Effector CD8-positive, alpha-beta T cell (primary cell): Measurements from ENCODE around the gene KRTAP10-7.
"Not testable (repeated sequence)": the region's sequence is repeated elsewhere in the genome, so short reads cannot be mapped to it uniquely, and the experiment has no call there.

Experiments
- DNase-seq: peaks from one replicate; lab custom pipeline; 2025; lab: John Stamatoyannopoulos, UW

KRTAP10-7 gene

DNA sequence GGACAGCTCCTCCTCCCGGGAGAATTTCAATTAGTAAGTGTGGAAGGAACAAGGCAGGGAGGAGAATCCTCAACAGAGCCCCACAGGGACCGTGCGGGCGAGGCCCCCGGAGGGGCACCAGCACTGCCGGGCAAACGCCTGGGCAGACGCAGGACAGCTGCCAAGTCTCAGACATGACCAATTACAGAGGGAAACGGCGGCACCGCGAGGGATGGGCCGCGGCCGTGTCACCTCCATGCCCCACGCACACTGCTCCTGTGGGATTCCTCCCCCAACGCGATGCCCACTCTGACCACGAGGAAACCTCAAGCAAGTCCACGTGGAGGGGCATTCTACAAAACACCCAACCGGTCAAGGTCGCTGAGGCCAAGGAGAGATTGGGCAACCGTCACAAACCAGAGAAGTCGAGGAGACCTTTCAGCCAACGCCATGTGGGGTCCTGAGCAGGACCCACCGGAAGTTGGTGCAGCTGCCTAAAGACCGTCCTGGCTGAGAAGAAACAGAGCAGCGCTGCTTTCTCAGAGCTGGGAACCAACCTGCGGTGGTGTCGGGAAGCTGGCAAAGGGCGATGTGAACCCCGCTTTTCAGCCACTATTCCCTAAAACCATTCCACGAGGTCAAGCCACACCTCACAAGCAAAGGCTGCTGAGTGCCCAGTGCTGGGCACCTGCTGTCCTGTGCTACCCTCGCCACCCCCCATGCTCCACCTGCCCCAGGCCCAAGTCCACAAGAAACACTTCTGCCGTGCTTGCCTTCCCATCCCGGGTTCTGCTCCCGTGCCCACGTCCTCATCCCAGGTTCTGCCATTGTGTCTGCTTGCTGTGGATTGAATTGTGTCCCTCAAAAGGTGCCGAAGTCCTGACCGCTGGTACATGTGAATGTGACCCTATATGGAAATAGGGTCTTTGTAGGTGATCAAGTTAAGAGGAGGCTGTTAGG lies 28.3 kb upstream of the KRTAP10-7 start:
- no peak for DNase-seq

DNA sequence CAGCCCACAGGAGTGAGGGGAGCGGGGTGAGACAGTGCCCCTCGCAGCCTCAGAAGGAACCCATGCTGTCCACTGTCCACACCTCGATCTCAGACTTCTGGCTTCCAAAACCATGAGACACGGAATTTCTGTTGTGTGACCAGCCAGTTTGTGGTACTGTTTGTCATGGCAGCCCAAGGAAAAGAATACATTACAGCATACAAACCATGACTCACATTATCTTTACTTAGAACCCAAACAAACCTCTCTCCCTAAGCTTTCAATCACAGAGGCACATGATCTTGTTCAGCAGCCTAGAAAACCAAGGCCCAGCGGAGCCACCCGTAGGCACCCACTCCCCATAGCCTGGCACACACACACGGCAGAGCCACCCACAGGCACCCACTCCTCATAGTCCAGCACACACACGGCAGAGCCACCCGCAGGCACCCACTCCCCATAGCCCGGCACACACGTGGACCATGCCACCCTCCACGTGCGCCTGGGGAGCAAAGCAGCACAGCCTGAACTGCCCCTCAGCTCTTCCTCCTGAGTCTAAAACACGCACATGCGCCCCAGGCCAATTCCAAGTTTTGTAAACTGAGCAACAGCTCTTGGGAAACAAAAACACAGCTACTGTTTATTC lies 27.3 kb upstream of the KRTAP10-7 start:
- DNase-seq, result no peak

DNA sequence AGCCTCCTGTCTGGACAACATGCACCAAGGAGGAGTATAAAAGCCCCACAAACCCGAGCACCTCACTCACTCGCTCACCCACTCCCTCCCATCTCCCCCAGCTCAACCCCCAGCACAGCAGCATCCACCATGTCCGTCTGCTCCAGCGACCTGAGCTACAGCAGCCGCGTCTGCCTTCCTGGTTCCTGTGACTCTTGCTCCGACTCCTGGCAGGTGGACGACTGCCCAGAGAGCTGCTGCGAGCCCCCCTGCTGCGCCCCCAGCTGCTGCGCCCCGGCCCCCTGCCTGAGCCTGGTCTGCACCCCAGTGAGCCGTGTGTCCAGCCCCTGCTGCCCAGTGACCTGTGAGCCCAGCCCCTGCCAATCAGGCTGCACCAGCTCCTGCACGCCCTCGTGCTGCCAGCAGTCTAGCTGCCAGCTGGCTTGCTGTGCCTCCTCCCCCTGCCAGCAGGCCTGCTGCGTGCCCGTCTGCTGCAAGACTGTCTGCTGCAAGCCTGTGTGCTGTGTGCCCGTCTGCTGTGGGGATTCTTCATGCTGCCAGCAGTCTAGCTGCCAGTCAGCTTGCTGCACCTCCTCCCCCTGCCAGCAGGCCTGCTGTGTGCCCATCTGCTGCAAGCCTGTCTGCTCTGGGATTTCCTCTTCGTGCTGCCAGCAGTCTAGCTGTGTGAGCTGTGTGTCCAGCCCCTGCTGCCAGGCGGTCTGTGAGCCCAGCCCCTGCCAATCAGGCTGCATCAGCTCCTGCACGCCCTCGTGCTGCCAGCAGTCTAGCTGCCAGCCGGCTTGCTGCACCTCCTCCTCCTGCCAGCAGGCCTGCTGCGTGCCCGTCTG lies 26.6 kb upstream of the KRTAP10-7 start, which contains the start of gene KRTAP10-4:
KRTAP10-4 (plus strand) TSS at position 100 of the 827 bp plus-strand sequence; CDS start at position 130, 30 bp downstream.
- not testable (repeated sequence) for DNase-seq

DNA sequence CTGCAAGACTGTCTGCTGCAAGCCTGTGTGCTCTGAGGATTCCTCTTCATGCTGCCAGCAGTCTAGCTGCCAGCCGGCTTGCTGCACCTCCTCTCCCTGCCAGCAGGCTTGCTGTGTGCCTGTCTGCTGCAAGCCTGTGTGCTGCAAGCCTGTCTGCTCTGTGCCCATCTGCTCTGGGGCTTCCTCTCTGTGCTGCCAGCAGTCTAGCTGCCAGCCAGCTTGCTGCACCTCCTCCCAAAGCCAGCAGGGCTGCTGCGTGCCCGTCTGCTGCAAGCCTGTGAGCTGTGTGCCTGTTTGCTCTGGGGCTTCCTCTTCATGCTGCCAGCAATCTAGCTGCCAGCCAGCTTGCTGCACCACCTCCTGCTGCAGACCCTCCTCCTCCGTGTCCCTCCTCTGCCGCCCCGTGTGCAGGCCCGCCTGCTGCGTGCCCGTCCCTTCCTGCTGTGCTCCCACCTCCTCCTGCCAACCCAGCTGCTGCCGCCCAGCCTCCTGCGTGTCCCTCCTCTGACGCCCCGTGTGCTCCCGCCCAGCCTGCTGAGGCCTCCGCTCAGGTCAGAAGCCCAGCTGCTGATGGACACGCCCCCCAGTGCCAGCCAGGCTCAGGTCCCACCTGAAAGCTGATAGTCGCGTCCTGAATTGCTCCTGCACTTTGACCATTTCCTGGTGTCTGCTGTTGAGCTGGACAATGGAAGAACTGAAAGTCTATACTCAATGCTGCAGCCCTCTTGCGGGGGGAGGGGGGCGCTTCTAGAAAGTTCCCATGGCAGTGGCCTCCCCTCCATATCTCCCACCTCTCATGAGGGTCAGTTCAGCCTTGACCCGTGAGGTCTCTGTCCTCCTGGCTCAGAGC lies 25.7 kb upstream of the KRTAP10-7 start:
- DNase-seq, result no peak

DNA sequence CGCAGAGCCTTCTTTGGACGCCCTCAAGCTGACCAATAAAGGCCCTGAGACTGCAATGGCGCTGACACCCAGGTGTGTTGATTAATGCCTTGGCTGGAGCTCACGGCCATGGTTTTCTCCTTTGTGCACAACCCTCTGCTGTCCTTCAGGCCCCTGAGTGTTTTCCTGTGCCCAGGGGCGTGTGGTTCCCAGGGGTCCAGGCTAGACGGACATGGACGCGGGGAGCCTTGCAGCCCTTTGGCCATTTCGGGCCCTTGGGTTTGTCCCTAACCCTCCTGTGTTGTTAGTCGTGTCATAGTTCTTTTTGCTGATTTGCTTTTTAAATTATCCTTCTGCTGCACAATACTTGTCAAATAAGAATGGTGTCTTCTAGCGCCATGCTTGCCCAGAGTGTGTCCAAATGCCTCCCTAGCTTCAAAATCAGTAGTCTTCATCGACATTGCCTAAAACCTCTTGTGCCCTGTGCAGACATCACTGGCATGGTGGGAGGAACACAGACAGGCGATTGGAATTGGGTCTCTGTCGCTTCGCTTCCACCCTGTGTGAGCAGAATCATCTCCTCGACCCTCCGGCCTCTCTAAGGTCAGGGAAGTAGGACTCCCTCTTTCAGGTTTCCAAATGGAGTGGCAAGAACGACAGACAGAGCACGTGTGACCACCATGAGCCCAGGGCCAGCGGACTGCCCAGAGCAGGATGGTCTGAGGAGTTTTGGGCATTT lies 24.9 kb upstream of the KRTAP10-7 start:
- no peak for DNase-seq

DNA sequence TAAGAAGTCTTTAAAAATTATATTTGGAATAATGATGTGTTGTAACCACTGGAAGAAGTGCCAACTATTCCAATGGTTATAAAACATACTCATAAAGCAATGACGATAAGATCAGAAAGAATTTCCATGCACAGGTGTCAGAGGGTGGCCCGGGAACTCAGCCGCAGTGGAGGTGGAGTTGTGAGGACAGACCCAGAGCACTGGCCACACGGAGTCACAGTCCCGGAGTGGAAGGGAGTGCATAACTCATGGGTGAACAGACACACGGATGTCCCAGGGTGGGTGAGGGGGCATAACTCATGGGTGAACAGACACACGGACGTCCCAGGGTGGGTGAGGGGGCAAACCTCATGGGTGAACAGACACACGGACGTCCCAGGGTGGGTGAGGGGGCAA lies 24.4 kb upstream of the KRTAP10-7 start:
- no peak for DNase-seq

DNA sequence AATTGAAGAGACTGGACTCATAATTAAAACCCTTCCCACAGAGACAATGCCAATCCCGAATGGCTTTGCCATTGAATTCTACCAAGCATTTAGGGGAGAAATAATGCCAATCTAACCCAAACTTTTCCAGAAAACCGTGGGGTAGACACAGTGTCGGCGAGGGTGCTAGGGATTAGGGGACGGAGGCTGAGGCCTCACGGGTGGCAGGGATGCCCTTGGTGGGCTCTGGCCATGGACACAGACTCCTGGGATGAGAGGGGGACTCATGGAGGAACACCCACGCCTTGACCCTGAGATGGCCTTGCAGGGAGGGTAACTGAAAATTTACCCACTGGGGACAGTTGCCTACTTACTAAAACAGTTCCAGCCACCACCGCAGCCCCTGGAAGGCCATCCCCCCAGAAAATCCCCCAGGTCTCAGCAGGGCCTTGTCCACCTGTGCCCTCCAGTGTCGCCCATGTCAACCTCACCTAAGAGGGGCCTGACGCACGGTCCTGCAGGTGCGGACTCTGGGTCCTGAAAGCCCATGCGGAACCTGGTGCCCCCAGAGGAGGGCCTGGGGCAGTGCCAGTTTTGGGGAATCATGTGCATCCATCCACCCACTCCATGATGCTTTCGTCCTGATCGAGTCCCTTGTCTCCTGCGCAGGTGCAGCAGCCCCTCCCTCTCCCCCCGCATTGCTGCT lies 21.9 kb upstream of the KRTAP10-7 start:
- DNase-seq, result no peak

DNA sequence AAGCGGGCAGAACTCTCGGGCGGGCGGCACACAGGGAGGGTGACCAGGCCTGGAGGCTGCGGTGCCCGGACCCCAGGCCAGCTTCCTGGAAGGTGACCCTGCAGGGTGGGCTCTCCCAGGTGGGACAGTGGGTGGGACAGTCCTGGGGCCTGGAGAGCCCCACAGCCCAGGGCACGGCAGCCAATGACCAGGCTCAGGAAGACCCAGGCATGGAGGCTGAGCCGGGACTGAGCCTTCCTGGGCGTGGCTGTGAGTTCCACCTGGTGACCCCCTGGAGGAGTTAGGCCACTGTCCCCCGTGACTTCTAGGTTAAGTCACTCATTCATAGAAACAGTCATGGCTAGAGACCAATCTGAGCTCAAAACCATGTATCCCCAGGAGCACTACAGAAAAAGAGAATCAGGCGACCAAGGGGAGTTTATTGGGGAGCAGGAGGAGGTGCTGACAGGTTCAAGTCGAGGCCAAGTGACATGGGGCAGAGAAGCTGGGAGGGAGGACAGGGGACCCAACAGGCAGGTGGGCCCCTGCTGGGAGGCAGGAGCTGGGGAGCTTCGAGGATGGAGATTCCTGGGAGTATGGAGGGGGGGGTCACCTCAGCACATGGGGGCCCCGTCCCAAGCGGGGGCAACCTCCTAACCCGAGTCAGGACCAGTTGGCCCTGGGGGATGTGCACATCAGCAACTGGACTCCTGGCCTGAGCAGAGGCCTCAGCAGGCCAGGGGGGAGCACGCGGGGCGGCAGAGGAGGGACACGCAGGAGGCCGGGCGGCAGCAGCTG lies 21.2 kb upstream of the KRTAP10-7 start:
- DNase-seq, result no peak

DNA sequence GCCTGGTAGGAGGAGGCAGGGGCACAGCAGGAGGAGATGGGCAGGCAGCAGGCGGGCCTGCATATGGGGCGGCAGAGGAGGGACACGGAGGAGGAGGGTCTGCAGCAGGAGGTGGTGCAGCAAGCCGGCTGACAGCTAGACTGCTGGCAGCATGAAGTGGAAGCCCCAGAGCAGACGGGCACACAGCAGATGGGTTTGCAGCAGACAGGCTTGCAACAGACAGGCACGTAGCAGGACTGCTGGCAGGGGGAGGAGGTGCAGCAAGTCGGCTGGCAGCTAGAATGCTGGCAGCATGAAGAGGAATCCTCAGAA lies 20.6 kb upstream of the KRTAP10-7 start:
- DNase-seq, result no peak

DNA sequence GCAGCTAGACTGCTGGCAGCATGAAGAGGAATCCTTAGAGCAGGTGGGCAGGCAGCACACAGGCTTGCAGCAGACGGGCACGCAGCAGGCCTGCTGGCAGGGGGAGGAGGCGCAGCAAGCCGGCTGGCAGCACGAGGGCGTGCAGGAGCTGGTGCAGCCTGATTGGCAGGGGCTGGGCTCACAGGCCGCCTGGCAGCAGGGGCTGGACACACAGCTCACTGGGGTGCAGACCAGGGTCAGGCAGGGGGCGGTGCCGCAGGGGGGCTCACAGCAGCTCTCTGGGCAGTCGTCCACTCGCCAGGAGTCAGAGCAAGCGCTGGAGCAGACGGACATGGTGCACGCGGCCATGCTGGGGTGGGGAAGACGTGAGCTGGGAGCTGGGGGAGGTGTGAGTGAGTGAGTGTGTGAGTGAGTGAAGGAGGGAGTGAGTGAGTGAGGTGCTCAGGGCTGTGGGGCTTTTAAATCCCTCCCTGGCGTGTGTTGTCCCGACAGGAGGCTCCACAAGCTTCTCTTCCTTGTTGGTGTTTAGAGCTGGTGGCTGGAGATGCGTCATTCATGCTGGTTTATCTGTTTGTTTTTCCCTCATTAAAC lies 20.1 kb upstream of the KRTAP10-7 start, which contains the start of gene KRTAP10-5:
KRTAP10-5 (minus strand) TSS at position 374 of the 591 bp plus-strand sequence; CDS start at position 348, 26 bp downstream.
- not testable (repeated sequence) for DNase-seq

DNA sequence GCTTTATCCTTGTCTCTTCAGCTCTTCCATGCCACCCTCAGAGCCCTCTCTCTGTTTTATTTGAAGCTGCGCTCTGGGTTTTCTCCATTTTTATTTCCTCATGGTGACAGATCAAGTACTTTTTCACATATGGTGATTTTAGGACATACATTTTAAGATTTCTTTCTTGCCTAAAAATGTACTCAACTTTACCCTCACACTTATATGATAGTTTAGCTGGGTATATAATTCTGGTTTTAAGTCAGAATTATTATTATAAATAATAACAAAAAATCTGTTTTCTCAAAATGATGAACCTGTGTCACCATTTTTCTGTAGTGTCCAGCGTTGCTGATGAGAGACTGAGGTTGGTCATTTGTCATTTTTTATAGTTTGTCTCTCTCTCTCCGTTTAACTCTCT lies 19.2 kb upstream of the KRTAP10-7 start:
- no peak for DNase-seq

DNA sequence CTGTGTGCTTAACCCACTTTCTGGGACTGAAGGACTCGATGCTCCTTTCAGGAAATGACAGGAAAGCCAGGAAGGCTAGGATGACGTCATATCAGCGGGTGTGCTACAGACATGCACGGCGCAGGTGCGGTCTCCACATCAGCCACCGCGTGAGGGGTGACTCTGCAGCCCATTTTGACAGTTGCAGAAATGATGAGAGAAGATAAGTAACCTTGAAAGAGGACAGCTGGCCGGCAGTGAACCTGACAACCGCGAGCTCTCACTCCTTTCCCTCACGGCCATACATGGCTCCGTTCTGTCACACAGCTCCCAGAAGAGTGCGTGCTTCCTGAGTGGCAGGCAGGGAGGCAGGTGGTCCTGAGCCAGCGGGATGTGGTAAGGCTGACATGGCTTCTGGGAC lies 18.3 kb upstream of the KRTAP10-7 start:
- no peak for DNase-seq

DNA sequence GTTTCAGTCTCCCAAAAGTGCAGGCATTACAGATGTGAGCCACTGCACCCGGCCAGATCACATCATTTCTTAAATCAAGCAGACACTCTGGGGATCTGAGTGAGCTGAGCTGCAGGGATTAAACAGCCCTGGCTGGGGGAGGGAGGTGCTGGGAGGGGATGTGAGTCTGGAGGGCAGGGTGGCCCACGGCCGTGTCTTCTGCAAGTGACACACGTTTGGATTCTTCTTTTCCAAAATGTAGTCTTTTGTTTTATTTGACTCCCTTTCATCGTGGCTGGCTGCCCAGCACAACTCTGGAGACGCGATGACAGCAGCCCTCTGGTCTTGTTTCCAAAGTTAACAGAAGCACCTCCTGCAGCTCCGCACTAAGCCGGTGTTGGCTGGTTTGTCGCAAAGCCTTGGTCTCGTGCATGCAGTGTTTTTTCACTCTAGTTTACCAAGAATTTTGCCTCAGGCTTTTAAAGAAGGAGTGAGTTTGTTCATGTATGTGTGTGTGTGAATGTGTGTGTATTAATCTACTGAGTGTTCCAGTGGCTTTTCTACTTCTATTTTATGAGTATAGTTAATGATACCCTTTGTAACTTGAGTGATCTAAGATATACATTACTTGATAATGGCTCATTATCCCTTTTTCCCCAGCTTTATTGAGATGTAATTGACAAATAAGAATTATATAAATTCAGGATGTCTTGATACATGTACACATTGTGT lies 17.2 kb upstream of the KRTAP10-7 start:
- no peak for DNase-seq

DNA sequence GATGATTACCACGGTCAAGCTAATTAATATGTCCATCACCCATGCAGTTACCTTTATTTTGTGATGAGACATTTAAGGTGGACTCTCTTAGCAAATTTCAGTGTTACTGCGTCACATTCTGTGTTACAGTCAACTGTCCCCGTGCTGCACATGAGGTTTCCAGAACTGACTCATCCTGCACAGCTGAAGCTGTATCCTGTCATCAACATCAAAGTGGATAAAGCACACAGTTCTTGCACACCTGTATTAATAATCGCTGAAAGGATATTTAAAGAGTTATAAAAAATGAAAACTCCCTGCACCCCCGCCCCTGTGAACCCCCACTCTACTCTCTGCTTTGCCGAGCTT lies 16.6 kb upstream of the KRTAP10-7 start:
- no peak for DNase-seq

DNA sequence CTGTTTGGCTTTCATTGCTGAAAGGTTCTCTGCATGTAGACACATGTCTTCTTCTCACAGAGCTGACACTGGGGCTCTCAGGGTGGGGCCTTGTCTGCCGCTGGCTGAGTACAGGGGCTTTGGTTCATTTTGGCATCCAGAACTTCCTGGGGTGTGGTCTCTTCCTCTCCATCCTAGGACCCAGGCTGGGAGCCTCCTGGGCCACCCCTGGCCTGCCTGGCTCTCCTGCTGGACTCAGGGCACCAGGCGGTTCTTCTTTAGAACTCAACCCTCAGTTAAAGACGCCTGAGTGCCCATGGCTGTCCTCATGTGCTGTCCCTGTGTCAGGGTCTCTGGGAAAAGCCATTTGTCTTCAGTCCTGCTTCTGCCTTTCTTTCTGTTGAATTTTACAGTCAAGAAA lies 14.5 kb upstream of the KRTAP10-7 start:
- no peak for DNase-seq

DNA sequence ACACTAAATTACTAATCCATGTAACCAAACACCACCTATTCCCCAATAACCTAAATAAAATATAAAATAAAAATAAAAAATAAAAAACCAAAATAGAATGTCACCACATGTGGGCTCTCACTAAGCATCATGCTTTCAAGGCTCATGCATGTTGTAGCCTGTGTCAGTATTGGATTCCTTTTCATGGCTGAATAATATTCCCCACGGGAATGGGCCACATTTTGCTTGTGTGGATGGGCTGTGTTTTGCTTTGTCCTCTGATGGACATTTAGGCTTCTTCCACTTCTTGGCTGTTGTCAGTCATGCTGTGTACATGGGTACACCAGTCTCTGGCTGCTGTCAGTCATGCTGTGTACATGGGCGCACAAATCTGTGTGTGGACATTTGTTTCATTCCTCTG lies 11.3 kb upstream of the KRTAP10-7 start:
- DNase-seq, result no peak

DNA sequence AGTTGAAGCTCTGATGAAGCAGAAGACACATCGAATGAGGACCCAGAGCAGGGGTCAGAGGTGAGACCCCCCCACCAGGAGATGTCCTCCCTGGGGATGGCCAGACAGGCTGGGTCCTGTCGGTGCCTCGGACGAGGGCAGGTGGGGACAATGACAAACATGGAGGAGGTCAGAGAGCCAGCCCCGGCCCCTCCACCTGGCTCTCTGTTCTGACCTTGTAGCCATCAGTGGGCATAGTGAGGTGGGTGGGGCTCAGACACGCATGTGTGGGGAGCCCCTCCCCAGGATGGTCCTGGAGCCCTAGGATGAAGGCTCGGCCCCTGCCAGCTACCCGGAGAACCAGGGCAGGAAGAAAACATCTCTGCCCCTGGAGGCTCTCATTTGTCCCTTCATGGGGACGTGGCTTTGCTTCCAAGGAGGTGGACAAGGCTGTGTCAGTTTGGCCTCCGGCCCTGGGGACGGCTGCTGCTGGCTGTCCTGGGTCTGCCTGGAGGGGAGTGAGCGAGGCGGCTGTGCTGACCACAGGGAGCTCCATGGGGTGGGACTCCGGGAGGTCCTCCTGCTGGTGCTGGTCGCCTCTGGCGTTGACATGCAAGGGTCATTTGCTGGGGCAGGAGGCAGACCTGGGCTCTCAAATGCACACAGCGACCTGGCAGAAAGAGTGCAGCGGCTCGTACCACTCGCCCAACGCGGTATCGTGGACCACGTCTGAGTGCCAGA lies 10.7 kb upstream of the KRTAP10-7 start:
- no peak for DNase-seq

DNA sequence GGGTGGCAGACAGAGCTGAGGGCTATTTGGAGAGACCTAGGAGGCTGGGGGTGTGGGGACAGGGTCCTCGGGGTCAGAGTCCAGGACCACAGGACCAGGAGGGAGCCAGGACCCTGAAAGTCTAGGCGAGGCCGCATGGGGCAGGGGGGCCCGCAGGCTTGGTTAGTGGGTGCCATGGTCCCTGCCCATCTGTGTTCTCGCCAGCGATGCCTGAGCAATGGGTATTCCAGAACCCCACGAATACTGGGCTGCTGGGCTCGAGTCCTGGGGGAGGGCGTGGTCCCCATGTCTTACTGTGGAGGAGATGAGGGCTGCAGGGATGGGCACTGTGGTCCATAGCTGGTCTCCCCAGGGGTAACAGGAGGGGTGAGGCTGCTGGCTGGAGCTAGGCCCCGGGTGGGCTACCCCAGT lies 10.1 kb upstream of the KRTAP10-7 start:
- no peak for DNase-seq
